ENCODE results near the gene MGLL. TPM values are rescaled to one million over a fixed set of nuclear protein-coding genes. Genes with fewer than 3 reads are reported as not detected.

The MGLL gene
- total and polyA plus RNA-seq, 9 donors, result 4.5 to 22.4 (median 13.3) TPM

GRCh38 chr3:127709320-127710060 is 112.8 kb downstream of the MGLL start:
- Histone ChIP-seq H3K9me3 (no peaks in the 10 kb centered on the region), H3K4me1 (ENCODE audit: insufficient read depth) (no peaks in the 10 kb centered on the region), H3K27me3 (no peaks in the 10 kb centered on the region), H3K4me3 (no peak overlapping the region), H3K27ac (no peak overlapping the region), H3K36me3 (no peaks in the 10 kb centered on the region)
- TF ChIP-seq POLR2A (IDR thresholded peaks at IDR 0.05) (no peak), EP300 (IDR thresholded peaks at IDR 0.05) (no peak), CTCF (IDR thresholded peaks at IDR 0.05) (no peak)
- intact Hi-C loops (cut with DNase I), result no loop called here
- WGBS, 3 donors, result 59 to 72% (median 62%) methylated on average over 3 of the region's 3 CpGs
- no peak for DNase-seq

- no peaks in the 10 kb centered on the region for H3K4me1 ChIP-seq (ENCODE audit: insufficient read depth)
- intact Hi-C loops (cut with DNase I), result no loop called here
- H3K36me3 ChIP-seq, result no peaks in the 10 kb centered on the region
- WGBS, 3 donors, result 61 to 87% (median 63%) methylated on average over 2 of the region's 2 CpGs
- H3K9me3 ChIP-seq, result no peaks in the 10 kb centered on the region
- no peaks in the 10 kb centered on the region for H3K27me3 ChIP-seq
- DNase-seq, result no peak
- no peak overlapping the region for H3K4me3 ChIP-seq
- no peak overlapping the region for H3K27ac ChIP-seq
- TF ChIP-seq EP300 (IDR thresholded peaks at IDR 0.05) (no peak), POLR2A (IDR thresholded peaks at IDR 0.05) (no peak), CTCF (IDR thresholded peaks at IDR 0.05) (no peak)
These were observed 113.5 kb downstream of the MGLL start for GRCh38 chr3:127708837-127709236.

- Histone ChIP-seq H3K4me3 (no peak overlapping the region), H3K27me3 (no peaks in the 10 kb centered on the region), H3K4me1 (ENCODE audit: insufficient read depth) (no peaks in the 10 kb centered on the region), H3K36me3 (no peaks in the 10 kb centered on the region), H3K9me3 (no peaks in the 10 kb centered on the region), H3K27ac (no peak overlapping the region)
- 43 to 48% (median 46%) methylated on average over 13 of the region's 13 CpGs for WGBS, 3 donors
- intact Hi-C loops (cut with DNase I), result no loop called here
- TF ChIP-seq POLR2A (IDR thresholded peaks at IDR 0.05) (no peak), CTCF (IDR thresholded peaks at IDR 0.05) (no peak), EP300 (IDR thresholded peaks at IDR 0.05) (no peak)
- DNase-seq, result peak in 1 of 5 donors; percentile 3
These were observed 114.4 kb downstream of the MGLL start for GRCh38 chr3:127707851-127708411.

- Histone ChIP-seq H3K27ac (no peak overlapping the region), H3K36me3 (no peaks in the 10 kb centered on the region), H3K27me3 (no peaks in the 10 kb centered on the region), H3K4me3 (no peak overlapping the region), H3K9me3 (no peaks in the 10 kb centered on the region), H3K4me1 (ENCODE audit: insufficient read depth) (peaks cover 3% of the 10 kb centered on the region)
- TF ChIP-seq POLR2A (IDR thresholded peaks at IDR 0.05) (no peak), CTCF (IDR thresholded peaks at IDR 0.05) (no peak), EP300 (IDR thresholded peaks at IDR 0.05) (no peak)
- WGBS, 3 donors, result 81 to 88% (median 84%) methylated on average over 16 of the region's 16 CpGs
- intact Hi-C loops (cut with DNase I), result no loop called here
- peak in 1 of 5 donors; percentile 5 for DNase-seq
These were observed 115.4 kb downstream of the MGLL start for GRCh38 chr3:127706785-127707351.

Measured in ovary (tissue), 9 donors.